Measurements from ENCODE around the gene SCFD2. TPM values are rescaled to one million over a fixed set of nuclear protein-coding genes. Genes with fewer than 3 reads are reported as not detected.

The SCFD2 gene
- total and polyA plus RNA-seq, 8 donors = 11.4 to 26.6 (median 13.7) TPM

GRCh38 chr4:53049528-53049927 lies 316.3 kb downstream of the SCFD2 start:
- intact Hi-C loops (cut with DNase I) = no loop called here
- TF ChIP-seq CTCF (IDR thresholded peaks at IDR 0.05) = no peak

DNA sequence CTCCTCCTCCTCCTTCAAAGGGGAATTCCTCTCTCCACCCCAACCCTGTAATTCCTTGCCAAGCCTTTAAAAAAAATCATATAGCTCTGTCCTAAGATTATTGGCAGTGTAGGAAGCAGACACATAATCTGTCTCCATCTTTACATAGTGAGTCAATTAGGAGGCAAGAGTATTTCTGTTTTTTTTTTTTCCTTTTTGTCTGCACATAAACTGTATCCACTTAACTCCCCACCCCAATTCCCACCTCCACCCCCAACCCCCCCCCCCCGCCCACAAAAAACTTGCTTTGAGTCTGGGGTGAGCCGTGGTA lies 321.3 kb downstream of the SCFD2 start:
- no peaks in the 10 kb centered on the region for H3K9me3 ChIP-seq
- intact Hi-C loops (cut with DNase I) = no loop called here
- no peak for TF ChIP-seq CTCF (IDR thresholded peaks at IDR 0.05)
- no peak for ATAC-seq
- H3K27me3 ChIP-seq = no peaks in the 10 kb centered on the region
- no peak overlapping the region for H3K4me3 ChIP-seq
- H3K27ac ChIP-seq = no peak overlapping the region
- no peaks in the 10 kb centered on the region for H3K36me3 ChIP-seq
- H3K4me1 ChIP-seq = no peaks in the 10 kb centered on the region
- DNase-seq = no peak

More at GRCh38 chr4:53049528-53049927, 316.3 kb downstream of the SCFD2 start:
- ATAC-seq = no peak
- H3K27ac ChIP-seq = no peak overlapping the region
- no peaks in the 10 kb centered on the region for H3K4me1 ChIP-seq
- no peaks in the 10 kb centered on the region for H3K27me3 ChIP-seq
- no peaks in the 10 kb centered on the region for H3K9me3 ChIP-seq
- no peak overlapping the region for H3K4me3 ChIP-seq
- no peaks in the 10 kb centered on the region for H3K36me3 ChIP-seq
- no peak for DNase-seq

GRCh38 chr4:53043891-53044650 lies 321.8 kb downstream of the SCFD2 start:
- Histone ChIP-seq H3K27ac (no peak overlapping the region), H3K9me3 (no peaks in the 10 kb centered on the region), H3K36me3 (no peaks in the 10 kb centered on the region), H3K4me3 (no peak overlapping the region), H3K27me3 (no peaks in the 10 kb centered on the region), H3K4me1 (no peaks in the 10 kb centered on the region)
- TF ChIP-seq CTCF (IDR thresholded peaks at IDR 0.05) = no peak
- no peak for DNase-seq
- intact Hi-C loops (cut with DNase I) = no loop called here
- ATAC-seq = no peak

DNA sequence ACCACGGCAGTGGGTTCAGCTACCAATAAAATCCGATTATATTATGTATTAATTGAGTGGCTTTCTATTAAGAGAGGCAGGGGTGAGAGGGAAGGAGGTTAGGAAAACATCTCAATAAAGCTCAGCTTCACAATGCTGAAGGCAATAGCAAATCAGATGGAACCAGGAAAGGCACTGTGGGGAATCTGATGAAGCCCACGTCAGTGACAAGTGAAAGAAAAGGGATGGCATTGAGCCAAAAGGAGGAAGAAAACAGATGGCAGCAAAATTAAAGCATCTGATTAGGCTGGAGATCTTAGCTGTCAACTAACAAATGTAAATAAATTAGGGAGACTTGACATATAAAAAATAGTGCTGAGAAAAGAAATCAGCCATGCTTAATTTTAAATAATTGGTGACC lies 322.8 kb downstream of the SCFD2 start:
- no peak for TF ChIP-seq CTCF (IDR thresholded peaks at IDR 0.05)
- Histone ChIP-seq H3K4me1 (no peaks in the 10 kb centered on the region), H3K9me3 (no peaks in the 10 kb centered on the region), H3K4me3 (no peak overlapping the region), H3K36me3 (no peaks in the 10 kb centered on the region), H3K27me3 (no peaks in the 10 kb centered on the region), H3K27ac (no peak overlapping the region)
- ATAC-seq (no peak), DNase-seq (no peak)
- intact Hi-C loops (cut with DNase I) = no loop called here

- no peaks in the 10 kb centered on the region for H3K4me1 ChIP-seq
- no peak for TF ChIP-seq CTCF (IDR thresholded peaks at IDR 0.05)
- no peaks in the 10 kb centered on the region for H3K27me3 ChIP-seq
- no peak for ATAC-seq
- H3K9me3 ChIP-seq = no peaks in the 10 kb centered on the region
- H3K4me3 ChIP-seq = no peak overlapping the region
- no peak overlapping the region for H3K27ac ChIP-seq
- H3K36me3 ChIP-seq = no peaks in the 10 kb centered on the region
- DNase-seq = no peak
- intact Hi-C loops (cut with DNase I) = no loop called here
These were observed 325.0 kb downstream of the SCFD2 start for GRCh38 chr4:53040851-53041250.

Measured in left lung (tissue), 10 donors.